22Rv1 (cell line): ENCODE measurements around the gene BZW1.

Experiments used
- CTCF ChIP-seq: fragments of 450-650 bp; IDR thresholded peaks from 2 replicates; pipeline ENCODE4 v1.5.1; 2017; ENCODE audit warnings: mild to moderate bottlenecking
- ZFX ChIP-seq: fragments of 450-650 bp; IDR thresholded peaks from 2 replicates; pipeline ENCODE4 v1.6.1; 2017; ENCODE audit warnings: antibody characterized with exemption, borderline replicate concordance

DNA sequence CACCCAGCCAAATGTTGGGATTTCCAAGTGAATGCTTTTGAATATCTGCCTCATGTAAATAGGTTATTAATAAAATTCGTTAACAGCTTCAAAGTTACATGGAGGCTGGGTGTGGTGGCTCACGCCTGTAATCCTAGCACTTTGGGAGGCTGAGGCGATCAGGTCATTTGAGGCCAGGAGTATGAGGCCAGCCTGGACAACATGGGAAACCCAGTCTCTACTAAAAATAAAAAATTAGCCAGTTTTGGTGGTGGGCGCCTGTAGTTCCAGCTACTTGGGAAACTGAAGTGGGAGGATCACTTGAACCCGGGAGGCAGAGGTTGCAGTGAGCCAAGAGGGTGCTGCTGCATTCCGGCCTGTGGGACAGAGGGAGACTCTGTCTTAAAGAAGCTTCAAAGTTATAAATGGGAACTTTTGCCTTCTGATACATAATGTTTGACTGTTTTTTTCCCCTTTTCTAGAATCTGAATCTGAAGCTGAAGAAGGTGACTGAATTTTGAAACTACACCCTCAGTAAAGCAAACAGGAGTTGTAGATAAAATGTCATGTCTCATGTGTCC is 10.1 kb downstream of the BZW1 start:
- TF ChIP-seq CTCF (no peak), ZFX (no peak)
